ENCODE measurements around the gene PROCR.
"Not testable (repeated sequence)": the region's sequence is repeated elsewhere in the genome, so short reads cannot be mapped to it uniquely, and the experiment has no call there.

Gene PROCR

DNA sequence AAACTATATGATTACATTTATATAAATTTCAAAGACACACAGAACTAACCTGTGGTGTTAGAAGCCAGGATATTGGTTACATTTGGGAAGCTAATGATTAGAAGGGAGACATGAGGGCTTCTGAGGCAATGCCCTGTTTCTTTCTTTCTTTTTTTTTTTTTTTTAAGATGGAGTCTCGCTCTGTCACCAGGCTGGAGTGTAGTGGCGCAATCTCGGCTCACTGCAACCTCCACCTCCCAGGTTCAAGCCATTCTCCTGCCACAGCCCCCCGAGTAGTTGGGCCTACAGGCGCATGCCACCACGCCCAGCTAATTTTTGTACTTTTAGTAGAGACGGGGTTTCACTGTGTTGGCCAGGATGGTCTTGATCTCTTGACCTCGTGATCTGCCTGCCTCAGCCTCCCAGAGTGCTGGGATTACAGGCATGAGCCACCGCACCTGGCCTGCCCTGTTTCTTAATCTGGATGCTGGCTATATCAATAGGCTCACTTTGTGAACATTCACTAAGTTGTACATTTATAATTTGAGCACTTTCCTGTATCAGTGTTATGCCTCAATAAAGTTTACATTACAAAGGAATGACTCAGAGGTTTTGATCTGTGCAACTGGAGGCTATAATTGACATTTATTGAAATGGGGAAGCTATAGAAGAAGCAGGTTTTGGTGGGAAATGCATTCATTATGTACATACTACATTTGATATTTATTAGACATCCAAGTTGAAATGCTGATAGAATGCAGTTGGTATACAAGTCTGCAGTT is 21.3 kb downstream of the PROCR start:
- DNase-seq: peak; percentile 55

DNA sequence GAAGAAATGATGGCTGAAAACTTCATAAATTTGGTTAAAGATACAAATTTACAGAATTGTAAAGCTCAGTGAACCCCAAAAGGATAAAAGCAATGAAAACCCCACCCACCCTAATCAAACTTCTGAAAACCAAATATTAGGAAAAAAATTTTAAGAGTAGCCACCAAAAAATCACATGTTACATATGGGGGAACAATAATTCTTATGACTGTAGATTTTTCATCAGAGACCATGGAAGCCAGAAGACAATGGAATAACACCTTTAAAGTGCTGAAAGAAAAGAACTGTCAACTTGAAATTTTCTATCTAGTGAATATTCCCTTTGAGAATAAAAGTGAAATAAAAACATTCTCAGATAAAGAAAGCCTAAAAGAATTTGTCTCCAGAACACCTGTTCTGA is 24.4 kb downstream of the PROCR start:
- DNase-seq: no peak

DNA sequence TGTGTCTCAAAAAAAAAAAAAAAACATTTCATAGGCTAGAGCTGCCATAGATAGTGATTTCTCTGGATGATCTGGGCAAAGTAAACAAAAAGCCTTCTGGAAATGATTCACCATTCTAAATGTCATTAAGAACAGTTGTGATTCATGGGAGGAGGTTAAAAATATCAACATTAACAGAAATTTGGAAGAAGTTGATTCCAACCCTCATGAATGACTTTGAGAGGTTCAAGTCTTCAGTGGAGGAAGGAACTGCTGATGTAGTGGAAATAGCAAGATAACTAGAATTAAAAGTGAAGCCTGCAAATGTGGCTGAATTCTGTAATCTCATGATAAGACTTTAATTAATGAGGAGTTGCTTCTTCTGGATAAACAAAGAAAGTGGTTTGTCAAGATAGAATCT is 27.9 kb downstream of the PROCR start:
- DNase-seq: peak; percentile 83

DNA sequence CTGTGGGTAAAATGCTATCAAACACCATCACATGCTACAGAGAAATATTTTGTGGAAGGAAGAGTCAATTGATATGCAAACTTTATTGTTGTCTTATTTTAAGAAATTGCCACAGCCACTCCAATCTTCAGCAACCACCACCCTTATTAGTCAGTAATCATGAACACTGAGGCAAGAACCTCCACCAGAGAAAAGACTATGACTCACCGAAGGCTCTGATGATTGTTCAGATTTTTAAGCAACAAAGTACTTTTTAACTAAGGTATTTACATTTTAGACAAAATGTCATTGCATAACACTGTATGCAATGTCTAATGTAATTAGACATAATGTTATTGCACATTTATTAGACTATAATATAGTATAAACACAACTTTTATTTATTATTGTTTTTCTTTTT is 28.4 kb downstream of the PROCR start:
- DNase-seq: peak; percentile 85

DNA sequence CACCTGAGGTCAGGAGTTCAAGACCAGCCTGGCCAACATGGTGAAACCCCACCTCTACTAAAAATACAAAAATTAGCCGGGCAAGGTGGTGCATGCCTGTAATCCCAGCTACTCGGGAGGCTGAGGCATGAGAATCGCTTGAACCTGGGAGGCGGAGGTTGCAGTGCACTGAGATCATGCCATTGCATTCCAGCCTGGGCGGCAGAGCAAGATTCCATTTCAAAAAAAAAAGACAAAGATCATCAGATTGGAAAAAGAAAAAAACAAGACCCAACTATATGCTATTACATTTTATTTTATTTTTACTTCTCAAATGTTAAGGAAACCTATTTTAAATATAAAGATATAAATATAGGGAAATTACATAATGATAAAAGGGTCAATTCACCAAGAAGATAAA is 29.6 kb downstream of the PROCR start:
- DNase-seq: not testable (repeated sequence)

DNA sequence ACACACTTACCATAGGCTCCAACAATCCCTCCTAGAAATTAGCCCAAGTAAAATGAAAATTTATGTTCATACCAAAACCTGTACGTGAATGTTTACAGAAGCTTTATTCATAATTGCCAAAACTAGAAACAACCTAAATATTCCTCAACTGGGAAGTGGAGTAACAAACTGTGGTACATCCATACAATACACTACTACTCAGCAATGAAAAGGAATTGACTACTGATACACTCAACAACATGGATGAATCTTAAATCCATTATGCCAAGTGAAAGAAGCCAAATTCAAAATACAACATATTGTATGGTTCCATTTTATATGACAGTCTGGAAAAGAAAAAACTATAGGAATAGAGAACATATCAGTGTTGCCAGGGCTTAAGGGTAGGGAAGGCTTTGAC is 34.9 kb downstream of the PROCR start:
- no peak for DNase-seq

DNA sequence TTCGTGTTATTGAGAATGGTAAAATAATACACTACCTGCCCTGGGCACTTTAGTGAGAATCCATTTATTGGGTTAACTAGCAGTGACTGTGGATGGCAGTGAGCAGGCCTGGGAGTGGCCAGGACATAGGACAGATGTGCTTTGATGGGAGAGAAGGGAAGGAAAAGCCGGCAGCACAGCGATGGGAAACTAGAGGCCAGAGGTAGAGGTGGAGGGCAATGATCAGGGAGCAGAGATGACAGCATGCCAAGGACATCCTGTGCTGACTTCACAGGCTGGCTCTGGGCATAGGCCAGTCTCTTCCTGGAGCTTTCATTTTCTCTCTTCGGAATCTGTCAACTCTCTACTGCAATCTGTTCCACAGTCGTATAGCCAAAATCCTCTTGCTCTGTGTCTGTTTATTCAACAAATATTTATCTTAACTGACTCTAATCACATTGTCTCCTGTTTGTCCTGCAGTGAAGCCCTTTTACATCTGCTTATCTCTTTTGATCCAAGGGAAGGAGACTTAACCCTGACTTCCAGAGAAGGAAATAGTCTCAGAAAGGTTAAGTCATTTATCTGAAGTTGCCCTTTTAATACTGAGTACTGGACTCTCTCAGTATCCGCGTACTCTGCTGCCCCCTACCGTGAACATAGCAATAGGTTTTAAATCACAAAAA is 36.2 kb downstream of the PROCR start:
- peak; percentile 73 for DNase-seq

DNA sequence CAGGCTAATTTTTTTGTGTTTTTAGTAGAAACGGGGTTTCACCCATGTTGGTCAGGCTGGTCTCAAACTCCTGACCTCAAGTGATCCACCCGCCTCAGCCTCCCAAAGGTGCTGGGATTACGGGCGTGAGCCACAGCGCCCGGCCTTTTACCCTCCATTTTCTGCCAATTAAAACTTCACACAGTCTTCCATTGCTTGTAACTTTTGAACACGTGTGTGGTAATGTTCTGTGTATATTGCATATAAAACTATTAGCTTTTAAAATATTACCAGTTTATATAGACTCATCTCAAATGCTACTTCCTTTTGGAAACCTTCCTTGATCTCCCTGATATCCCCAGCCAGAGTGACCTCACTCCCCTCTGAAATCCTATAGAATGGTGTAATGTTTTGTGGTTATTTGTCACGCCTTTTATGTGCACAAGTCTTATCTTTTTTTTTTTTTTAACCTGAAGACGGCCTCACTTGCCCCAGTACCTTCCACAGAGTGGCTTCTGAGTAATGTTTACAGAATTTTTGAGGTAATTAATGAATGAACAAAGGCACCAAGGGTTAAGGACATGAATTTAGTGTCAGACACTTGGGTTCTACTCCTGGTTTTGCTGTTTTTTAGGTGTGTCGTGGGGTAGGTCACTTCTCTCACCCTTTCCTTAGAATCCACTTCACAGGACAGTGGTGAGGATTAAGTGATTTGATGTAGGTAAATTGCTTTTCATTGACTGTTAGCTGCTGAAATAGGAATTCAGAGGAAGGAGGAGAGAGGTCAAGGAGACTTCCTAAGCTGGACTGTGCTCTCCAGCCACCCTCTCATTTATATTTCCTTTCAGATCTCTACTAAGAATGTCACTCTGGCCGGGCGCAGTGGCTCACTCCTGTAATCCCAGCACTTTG is 43.4 kb downstream of the PROCR start:
- DNase-seq: peak; percentile 81

DNA sequence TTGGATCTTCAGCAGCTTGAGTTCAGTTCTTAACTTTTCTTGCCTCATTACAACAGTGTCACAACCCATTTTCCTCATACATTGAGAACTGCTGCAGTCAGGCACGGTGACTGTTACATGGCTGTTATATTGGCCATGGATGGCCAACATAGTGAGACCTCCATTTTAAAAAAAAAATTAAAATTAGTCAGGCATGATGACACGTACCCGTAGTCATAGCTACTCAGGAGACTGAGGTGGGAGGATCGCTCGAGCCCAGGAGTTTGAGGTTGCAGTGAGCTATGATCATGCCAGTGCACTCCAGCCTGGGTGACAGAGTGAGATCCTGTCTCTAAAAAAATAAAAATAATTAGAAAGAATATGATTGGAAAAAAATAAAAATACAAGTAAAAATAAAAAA is 44.7 kb downstream of the PROCR start:
- peak; percentile 7 for DNase-seq

DNA sequence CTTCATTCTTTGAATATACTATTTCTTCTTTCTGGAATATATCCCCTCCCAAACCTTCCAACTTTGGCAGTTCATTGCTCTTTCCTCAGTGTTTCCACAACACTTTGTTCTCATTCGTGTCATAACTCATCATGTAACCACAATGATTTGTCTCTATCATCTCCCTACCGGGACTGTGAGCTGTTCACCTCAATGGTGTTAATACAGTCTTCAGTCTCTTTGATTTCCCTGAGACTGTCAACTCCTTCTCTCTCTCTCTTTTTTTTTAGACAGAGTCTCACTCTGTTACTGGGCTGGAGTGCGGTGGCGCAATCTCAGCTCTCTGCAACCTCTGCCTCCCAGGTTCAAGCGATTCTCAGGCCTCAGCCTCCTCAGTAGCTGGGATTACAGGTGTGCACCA is 52.1 kb downstream of the PROCR start:
- DNase-seq: no peak

DNA sequence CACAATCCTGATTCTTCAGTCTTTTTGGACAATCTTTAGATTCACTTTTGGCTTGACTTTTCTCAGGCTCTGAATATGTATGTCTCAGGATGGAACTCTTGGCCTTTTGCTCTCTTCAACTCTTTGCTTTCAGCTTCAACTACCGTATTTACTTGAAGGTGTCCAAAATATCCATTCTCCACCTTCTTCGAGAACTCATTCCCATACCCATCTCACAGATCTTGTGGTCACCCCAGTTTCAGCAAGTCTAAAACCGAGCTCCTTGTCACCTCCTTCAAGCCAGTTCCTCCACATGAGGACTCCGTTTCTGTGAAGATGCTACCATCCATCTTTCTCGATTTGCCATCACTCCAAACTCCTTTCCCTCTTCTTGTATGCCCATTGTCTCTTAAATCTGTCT is 52.7 kb downstream of the PROCR start:
- DNase-seq: no peak

DNA sequence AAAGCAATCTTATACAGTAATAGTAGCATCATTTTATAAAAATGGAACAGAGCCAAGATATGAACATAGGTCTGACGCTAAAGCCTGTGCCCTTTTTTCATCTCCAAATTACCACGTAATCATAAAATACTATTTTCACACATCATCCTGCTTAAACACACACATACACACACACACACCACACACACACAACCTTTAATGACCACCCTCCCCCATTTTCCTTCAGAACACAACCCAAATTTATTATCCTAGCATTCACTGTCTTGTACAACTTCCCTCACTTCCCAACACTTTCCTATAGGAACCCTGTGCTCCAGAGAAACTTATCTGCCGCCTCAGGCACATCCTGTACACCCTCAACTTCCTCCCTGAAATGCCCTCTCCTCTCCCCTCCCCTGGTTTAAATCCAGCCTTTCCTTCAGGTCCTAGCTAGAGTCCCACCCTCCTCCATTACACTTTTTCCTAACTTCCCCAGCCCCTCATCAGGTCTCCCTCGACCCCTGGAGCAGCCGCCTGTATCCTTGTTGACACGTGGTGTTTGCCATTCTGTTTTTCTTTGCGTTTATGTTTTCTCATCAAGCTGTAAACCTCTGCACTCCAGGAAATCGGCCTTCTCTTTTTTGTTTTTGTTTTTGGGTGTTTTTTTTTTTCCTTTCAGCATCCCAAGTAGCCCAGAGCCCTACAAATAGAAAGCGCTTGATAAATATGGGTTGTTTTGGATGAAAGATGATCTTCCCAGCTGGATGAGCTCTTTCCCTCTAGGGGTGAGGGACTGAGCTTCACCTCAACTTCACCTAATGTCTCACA is 53.6 kb downstream of the PROCR start:
- no peak for DNase-seq

DNA sequence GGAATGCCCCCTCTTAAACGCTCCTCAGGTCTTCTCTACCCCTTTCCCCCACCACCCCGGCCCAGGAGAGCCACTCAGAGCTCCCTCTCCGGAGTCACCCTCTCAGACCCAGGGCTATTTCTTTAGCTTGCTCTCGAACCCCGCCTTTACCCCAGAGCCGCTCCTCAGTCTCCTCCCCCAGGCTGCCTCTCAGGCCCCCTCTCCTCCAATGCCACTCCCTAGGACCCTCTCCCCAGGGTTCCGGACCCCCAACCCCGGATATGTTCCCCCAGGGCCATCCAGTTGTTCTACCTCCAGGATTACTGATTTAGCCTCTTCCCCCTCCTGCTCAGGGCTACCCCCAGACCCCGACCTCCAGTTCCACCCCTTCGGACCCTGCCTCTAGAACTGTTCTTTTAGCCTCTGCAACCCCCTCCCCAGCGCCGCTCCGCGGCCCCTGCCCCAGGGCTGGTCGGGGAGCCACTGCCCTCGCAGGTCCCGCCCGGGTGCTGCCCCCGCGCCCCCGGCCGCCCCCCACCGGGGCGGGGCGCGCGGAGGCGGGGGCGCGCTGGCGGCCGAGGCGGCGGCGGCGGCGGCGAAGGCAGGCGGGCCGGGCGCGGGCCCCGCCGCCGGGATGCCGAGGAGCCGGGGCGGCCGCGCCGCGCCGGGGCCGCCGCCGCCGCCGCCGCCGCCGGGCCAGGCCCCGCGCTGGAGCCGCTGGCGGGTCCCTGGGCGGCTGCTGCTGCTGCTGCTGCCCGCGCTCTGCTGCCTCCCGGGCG is 54.4 kb downstream of the PROCR start, which contains the start of gene MMP24:
Gene MMP24 (plus strand): TSS at position 565 of the 758 bp plus-strand sequence. CDS start 49 bp downstream, at position 614.
- DNase-seq: no peak

All from HCEC 1CT (cell line).